A673 (cell line): ENCODE data around the gene METTL2B.

Source experiments
- EZH2 ChIP-seq: fragments of 200-600 bp; sonication (generic); IDR thresholded peaks from 2 replicates; pipeline ENCODE4 v1.6.1; 2017; ENCODE audit warnings: borderline replicate concordance, low read depth, mild to moderate bottlenecking, mixed read lengths, antibody characterized with exemption, low read length; ENCODE audit not compliant: poor library complexity, severe bottlenecking
- TF ChIP-seq, protein P1 (sequence below): fragments of 300-800, 200-600 bp; sonication (generic); conservative IDR thresholded peaks from 2 replicates; pipeline ENCODE4 v1.5.1; 2017; ENCODE audit warnings: low read depth, mild to moderate bottlenecking, antibody characterized with exemption, low read length, moderate library complexity, mixed read lengths

DNA sequence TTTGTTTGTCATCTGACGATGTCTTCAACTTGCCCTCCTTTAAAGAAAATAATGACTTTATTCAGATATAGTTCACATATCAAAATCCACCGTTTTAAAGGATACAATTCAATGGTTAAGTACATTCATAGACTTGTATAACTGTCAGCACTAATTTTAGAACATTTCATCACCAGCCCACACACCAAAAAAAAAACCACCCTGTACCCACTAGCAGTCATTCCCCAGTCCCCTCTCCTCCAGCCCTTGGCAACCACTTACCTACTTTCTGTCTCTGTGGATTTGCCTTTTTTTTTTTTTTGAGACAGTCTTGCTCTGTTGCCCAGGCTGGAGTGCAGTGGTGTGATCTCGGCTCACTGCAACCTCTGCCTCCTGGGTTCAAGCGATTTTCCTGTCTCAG lies 26.1 kb upstream of the METTL2B start:
- TF ChIP-seq, protein P1, sequence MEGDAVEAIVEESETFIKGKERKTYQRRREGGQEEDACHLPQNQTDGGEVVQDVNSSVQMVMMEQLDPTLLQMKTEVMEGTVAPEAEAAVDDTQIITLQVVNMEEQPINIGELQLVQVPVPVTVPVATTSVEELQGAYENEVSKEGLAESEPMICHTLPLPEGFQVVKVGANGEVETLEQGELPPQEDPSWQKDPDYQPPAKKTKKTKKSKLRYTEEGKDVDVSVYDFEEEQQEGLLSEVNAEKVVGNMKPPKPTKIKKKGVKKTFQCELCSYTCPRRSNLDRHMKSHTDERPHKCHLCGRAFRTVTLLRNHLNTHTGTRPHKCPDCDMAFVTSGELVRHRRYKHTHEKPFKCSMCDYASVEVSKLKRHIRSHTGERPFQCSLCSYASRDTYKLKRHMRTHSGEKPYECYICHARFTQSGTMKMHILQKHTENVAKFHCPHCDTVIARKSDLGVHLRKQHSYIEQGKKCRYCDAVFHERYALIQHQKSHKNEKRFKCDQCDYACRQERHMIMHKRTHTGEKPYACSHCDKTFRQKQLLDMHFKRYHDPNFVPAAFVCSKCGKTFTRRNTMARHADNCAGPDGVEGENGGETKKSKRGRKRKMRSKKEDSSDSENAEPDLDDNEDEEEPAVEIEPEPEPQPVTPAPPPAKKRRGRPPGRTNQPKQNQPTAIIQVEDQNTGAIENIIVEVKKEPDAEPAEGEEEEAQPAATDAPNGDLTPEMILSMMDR, result no peak
- TF ChIP-seq EZH2, result no peak
